Middle frontal gyrus (tissue), 1 donor: ENCODE results near the gene RASSF10.

Source experiments
- DNase-seq: peaks from one replicate; pipeline ENCODE4 v3.0.0-alpha.2; 2015; ENCODE audit warnings: low spot score; ENCODE audit errors: extremely low spot score

Gene RASSF10

DNA sequence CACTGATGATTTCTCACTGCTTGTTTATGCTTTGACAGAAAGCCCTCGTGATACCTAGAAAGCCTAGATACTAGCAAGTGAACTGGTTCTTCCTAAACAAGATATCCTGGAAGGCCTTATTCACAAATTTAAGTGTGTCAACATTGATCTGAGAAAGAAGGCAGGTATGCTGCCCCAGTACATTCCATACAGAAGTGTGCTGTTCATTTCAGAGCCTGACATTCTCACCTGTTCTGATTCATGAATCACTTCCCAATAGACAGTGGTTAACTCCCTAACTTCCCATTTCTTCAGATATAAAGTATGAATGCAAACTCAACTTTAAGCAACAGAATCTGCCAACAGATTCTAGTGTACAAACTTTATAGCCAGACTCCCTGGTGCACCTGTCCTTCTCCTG is 15.5 kb upstream of the RASSF10 start:
- DNase-seq, result no peak

DNA sequence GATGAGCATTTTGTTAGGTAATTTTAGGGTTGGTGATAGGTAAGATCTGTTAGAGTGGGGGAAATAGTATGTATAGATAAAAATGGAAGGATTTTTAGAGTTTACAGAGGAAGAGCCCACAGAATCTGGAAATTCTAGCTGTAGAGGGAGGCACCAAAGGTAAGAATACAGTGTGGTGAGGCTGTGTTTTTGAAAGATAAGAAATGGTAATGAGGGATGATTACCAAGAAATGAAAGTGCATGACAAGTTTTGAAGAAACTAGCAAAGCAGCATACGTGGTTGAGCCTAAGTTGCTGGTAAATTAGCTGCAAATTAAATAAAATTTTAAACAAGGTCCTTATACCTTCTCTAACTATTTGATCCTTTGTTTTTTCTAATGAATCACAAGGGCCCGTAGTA is 14.6 kb upstream of the RASSF10 start:
- DNase-seq, result no peak

DNA sequence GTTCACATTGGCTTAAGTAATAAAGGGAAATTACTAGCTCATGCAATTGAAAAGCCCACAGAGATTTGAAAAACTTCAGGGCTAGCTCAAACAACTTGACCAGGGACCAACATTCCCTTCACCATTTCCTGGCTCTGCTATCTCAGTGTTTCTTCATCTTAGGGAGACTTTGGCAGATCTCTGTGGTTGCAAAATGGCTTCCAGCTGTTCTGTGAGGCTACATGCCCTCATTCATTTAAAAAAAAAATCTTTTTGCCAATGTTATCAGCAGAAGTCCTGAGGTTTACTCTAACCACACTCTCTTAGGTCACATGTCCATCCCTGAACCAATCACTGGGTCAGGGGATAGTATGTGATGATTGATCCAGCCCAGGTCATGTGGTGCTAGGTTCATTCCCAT is 13.9 kb upstream of the RASSF10 start:
- DNase-seq, result no peak

DNA sequence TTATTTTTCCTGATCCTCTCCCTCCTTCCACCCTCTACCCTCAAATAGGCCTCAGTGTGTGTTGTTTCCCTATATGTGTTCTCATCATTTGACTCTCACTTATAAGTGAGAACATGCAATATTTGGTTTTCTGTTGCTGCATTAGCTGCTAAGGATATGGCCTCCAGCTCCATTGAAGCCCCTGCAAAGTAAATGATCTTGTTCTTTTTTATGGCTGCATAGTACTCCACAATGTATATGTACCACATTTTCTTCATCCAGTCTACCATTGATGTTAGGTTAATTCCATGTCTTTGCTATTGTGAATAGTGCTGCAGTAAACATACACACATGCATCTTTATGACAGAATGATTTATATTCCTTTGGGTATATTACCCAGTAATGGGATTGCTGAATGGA is 13.3 kb upstream of the RASSF10 start:
- no peak for DNase-seq

DNA sequence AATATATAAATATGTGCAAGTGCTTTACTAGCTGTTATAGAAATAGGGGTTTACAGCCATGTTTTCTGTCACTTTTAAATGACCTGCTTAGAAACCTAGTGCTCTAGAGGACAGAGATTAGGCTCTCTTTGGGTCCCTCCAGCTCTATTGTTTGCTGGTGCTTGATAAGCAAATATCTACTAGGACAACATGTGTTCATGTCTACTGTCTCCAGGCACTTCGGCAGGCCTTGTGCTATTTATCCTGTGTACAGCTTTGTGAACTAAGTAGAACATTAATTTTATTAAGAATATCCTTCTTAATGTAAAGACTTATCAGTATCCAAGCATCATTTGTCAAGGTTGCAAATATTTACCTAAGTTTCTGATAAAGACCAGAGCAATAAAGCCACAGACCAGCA is 11.9 kb upstream of the RASSF10 start:
- DNase-seq, result no peak

DNA sequence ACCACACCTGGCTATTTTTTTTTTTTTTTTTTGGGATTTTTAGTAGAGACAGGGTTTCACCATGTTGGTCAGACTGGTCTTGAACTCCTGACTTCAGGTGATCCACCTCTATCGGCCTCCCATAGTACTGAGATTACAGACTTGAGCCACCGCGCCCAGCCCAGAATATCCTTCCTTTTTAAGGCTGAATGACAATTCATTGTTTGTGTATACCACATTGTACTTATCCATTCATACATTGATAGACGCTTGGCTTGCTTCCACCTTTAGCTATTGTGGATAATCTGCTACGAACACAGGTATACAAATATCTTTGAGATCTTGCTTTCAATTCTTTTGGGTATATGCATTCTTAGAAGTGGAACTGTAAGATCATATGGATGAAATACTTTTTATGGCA is 10.8 kb upstream of the RASSF10 start:
- no peak for DNase-seq

DNA sequence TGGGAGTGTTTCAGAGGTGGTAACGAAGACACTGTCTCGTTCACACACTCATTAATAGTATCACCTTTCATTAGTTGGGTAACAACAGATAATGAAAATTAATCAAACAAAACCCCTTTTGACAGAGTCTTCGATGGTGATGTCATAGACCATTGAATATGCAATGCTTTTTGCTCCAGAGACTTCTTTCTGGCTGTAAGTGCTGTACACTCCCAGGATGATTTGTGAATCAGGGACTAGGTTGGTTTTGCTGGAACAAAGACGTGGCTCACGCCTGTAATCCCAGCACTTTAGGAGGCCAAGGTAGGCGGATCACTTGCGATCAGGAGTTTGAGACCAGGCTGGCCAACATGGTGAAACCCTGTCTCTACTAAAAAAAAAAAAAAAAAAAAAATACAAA is 9.5 kb upstream of the RASSF10 start:
- DNase-seq, result no peak

GRCh38 chr11:13000116-13000515 is 9.0 kb upstream of the RASSF10 start:
- DNase-seq, result no peak

DNA sequence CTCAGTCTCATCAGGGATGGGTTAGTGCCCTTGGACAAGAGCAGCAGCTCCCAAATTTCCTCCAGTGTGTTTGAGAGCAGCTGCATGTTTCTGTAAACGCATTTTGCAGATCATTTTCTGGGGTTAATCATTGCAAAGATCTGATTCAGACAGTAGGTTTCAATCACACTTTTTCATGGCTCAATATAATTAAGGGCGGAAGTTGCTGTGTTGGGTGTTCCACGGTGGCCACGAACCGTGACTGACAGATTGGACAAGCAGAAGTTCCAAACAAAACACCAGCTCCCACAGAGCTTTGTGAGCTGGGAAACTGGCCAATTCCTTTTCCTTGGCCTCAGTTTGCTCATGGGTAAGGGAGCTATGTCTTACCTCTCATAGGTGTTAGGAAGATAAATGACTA is 8.4 kb upstream of the RASSF10 start:
- no peak for DNase-seq

DNA sequence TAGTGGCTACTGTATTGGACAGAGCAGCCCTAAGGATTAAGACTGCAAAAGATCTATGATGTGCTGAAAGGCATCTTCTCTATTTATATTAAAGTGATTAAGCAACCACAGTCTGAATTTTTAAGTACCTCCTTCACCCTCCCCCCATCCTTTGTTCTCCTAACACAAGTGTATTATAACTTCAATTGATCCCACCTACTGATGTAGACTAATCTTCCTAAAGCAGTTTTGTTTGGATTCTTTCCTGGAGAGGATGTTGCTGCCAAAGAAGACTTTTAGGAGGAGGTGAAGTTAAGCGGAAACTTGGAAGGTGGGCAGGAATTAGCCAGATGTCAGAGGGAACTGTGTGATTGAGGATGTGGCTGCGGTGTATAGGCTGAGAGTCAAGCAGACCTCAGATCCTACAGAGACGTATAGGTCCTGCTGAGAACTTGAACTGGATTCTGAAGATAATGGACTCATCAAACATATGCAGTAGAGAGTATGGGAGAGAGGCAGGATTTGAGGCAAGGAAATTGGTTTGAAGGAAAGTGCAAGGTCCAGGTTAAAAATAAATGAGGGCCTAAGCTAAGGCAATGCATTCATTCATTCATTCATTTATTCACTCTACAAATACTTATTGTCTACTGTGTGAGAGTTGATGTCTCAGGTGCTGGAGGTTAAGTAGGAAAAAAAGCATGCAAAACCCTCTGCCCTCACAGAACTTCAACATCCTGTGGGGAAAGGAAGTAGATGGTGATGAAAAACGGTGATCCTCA is 5.2 kb upstream of the RASSF10 start:
- DNase-seq, result no peak

- no peak for DNase-seq
These were observed 1.7 kb upstream of the RASSF10 start for GRCh38 chr11:13007182-13008060.

- no peak for DNase-seq
These were observed 1.1 kb upstream of the RASSF10 start for GRCh38 chr11:13008061-13008435.

DNA sequence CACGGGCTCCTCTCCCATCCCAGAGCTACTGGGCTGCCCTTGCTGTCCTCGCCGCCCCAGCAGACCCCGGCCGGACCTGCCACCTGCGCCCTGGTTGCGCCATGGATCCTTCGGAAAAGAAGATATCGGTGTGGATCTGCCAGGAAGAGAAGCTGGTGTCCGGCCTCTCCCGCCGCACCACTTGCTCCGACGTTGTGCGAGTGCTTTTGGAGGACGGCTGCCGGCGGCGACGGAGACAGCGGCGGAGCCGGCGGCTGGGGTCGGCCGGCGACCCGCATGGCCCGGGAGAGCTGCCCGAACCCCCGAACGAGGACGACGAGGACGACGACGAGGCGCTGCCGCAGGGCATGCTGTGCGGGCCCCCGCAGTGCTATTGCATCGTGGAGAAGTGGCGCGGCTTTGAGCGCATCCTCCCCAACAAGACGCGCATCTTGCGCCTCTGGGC is 382 bp downstream of the RASSF10 start:
- DNase-seq, result no peak

GRCh38 chr11:13009921-13010748 is 1.0 kb downstream of the RASSF10 start:
- DNase-seq, result no peak

DNA sequence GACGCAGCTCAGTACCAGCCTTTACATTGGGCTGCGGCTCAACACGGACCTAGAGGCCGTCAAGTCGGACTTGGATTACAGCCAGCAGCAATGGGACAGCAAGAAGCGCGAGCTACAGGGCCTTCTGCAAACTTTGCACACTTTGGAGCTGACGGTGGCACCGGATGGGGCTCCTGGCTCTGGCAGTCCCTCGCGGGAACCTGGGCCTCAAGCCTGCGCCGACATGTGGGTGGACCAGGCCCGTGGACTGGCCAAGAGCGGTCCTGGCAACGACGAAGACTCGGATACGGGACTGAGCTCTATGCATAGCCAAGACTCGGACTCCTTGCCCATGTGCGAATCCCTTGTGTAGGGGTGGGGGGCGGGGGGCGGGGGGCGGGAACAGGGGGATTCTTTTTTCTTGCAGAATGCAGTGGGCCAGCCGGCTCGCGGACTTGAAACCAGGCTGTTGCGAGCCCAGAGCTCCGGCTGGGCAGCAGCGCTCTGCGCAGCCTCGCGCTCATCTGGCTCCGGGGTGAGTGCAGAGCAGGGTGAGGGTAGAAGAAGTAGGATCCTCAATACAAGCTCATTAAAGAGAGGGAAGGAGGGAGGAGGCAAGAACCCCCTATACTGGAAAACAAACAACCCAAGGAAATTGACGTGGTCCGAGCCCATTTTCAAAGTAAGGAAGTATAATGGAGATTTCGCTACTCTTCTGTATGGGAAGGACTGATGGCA is 1.8 kb downstream of the RASSF10 start:
- DNase-seq, result no peak

- no peak for DNase-seq
These were observed 2.4 kb downstream of the RASSF10 start for GRCh38 chr11:13011466-13012055.

- no peak for DNase-seq
These were observed 3.0 kb downstream of the RASSF10 start for GRCh38 chr11:13012056-13012661.

DNA sequence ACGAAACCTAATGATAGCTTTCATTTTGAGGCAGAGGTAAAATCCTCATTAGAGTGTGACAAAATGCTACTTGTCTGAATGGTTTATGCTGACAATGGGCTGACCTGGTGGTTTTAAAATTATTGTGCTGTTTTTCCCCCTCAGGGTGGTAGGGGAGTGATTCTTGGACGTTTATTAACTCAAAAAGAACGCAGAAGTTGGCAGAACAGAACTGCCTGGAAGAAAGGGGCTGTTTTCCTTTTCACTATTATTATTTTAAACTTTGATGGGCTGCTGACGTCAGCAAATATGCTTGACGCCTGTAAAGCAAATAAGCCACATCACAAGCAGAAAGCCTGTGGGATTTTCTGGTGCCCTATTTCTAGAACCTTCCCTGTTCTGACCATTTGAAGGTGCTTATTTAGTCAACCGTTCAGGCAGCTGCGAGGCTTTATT is 4.0 kb downstream of the RASSF10 start:
- DNase-seq, result no peak

- no peak for DNase-seq
These were observed 6.6 kb downstream of the RASSF10 start for GRCh38 chr11:13015753-13016152.

GRCh38 chr11:13016415-13016814 is 7.3 kb downstream of the RASSF10 start:
- DNase-seq, result no peak
